Left ventricle myocardium inferior (tissue), 1 donor: ENCODE results near the gene FIGN. TPM values are rescaled to one million over a fixed set of nuclear protein-coding genes. Genes with fewer than 3 reads are reported as not detected.

Experiments used
- DNase-seq: peaks from one replicate; pipeline ENCODE4 v3.0.0-alpha.2; 2020
- H3K27ac ChIP-seq: fragments of 200-600 bp; replicated peaks from 2 replicates; pipeline ENCODE4 v1.8.0; 2021
- H3K27me3 ChIP-seq: fragments of 200-600 bp; 2 replicates; pipeline ENCODE4 v1.8.0; 2021; ENCODE audit warnings: low read depth
- H3K36me3 ChIP-seq: fragments of 200-600 bp; 2 replicates; pipeline ENCODE4 v1.8.0; 2021
- H3K4me1 ChIP-seq: fragments of 200-600 bp; 2 replicates; pipeline ENCODE4 v1.8.0; 2021
- H3K4me3 ChIP-seq: fragments of 200-600 bp; 2 replicates; pipeline ENCODE4 v1.8.0; 2021; ENCODE audit warnings: mild to moderate bottlenecking, moderate library complexity
- H3K9me3 ChIP-seq: fragments of 200-600 bp; replicated peaks from 2 replicates; pipeline ENCODE4 v1.8.0; 2021
- CTCF ChIP-seq: fragments of 200-600 bp; IDR thresholded peaks from 2 replicates; pipeline ENCODE4 v1.8.0; 2021; ENCODE audit warnings: antibody characterized with exemption, mild to moderate bottlenecking, borderline replicate concordance
- intact Hi-C: fragments of 100-400 bp; cut with micrococcal nuclease; formaldehyde crosslinking; loops from one replicate; pipeline ENCODE4 v1.11.0; 2022
- total RNA-seq: library from RNA; stranded (reverse); fragmentation: NEBNext Ultra II Directional; extraction: Animal tissue kit (Norgen Biotek cat#: 25700); gene quantifications from one replicate; pipeline ENCODE4 v1.2.1, GENCODE V29; 2021
- donor health status: DM: no; HTN: yes; CAD: no; lungs with severe emphysema.

The FIGN gene
- total RNA-seq, 1 donor from 2014 or later, result 12.9 TPM

DNA sequence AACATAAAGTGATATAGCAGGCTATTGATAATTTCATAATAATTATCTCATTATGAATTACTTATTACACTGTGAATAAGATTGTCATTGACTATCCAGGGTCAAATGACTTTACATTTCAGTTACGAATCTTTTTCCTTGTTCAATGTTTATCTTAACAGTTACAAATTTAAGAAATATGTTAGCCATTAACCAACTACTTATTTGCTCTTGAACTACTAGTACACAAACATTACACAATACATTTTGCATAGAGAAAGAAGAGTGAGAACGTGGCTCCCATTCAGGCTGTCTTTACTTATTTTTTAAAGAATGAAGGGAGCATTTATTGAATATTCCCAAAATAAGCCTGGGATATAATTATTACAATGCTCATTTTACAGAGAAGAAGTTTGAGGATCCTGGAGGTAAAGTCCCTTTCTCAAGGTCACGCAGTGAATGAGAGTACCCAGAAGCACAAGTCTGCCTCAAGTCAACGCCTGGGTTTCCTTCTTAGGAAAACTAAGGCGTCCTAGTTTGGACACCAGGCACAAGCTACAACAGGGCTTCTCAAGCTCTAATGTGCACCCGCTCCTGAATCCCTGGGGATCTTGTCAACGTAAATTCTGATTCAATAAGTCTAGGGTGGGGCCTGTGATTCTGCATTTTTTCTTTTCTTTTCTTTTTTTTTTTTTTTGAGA lies 164.2 kb downstream of the FIGN start:
- Histone ChIP-seq H3K4me1 (no peaks in the 10 kb centered on the region), H3K4me3 (no peak overlapping the region), H3K9me3 (peaks cover 6% of the 10 kb centered on the region), H3K36me3 (no peaks in the 10 kb centered on the region), H3K27me3 (no peaks in the 10 kb centered on the region), H3K27ac (no peak overlapping the region)
- TF ChIP-seq CTCF, result no peak
- no peak for DNase-seq
- intact Hi-C loops, result no loop called here

GRCh38 chr2:163570391-163570790 lies 165.4 kb downstream of the FIGN start:
- Histone ChIP-seq H3K36me3 (no peaks in the 10 kb centered on the region), H3K4me3 (no peak overlapping the region), H3K27ac (no peak overlapping the region), H3K9me3 (peaks cover 6% of the 10 kb centered on the region), H3K27me3 (no peaks in the 10 kb centered on the region), H3K4me1 (no peaks in the 10 kb centered on the region)
- TF ChIP-seq CTCF, result no peak
- intact Hi-C loops, result no loop called here
- no peak for DNase-seq

GRCh38 chr2:163565192-163565591 lies 170.6 kb downstream of the FIGN start:
- no peaks in the 10 kb centered on the region for H3K4me1 ChIP-seq
- DNase-seq, result no peak
- no peak overlapping the region for H3K4me3 ChIP-seq
- H3K27me3 ChIP-seq, result no peaks in the 10 kb centered on the region
- TF ChIP-seq CTCF, result peak; percentile 9
- H3K9me3 ChIP-seq, result no peaks in the 10 kb centered on the region
- H3K36me3 ChIP-seq, result no peaks in the 10 kb centered on the region
- no peak overlapping the region for H3K27ac ChIP-seq
- intact Hi-C loops, result no loop called here

DNA sequence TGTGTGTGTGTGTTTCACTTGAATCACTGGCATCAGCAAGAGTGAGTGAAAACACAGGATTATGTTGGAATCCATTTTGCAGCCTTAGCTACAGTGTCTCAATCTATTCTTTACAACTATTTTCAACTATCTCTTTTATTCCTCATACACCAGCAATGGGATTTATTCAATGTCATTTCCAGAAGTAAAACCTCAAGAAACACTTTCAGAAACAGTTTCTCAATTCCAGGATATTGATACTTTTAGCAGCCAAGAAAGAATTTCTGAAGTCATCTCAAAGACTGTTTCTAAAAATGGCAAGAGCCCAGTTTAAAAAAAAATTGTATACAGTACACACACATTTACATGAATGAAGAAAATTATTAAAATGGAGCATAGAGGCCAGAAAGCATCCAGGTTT lies 171.6 kb downstream of the FIGN start:
- Histone ChIP-seq H3K27ac (no peak overlapping the region), H3K27me3 (no peaks in the 10 kb centered on the region), H3K36me3 (no peaks in the 10 kb centered on the region), H3K4me3 (no peak overlapping the region), H3K4me1 (no peaks in the 10 kb centered on the region), H3K9me3 (no peaks in the 10 kb centered on the region)
- no peak for TF ChIP-seq CTCF
- intact Hi-C loops, result no loop called here
- no peak for DNase-seq

DNA sequence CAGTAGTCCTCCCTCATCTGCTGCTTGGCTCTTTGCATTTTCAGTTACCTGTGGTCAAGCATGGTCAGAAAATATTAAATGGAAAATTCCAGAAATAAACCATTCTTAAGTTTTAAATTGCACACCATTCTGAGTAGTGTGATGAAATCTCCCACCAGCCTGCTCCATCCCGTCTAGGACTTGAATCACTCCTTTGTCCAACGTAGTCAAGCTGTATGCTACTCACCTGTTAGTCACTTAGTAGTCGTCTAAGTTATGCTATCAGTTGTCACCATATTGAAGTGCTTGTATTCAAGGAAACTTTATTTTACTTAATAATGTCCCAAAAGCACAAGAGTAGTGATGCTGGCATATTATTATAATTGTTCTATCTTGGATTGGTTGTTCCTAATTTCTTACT lies 172.5 kb downstream of the FIGN start:
- no peaks in the 10 kb centered on the region for H3K27me3 ChIP-seq
- intact Hi-C loops, result no loop called here
- H3K36me3 ChIP-seq, result no peaks in the 10 kb centered on the region
- H3K9me3 ChIP-seq, result no peaks in the 10 kb centered on the region
- TF ChIP-seq CTCF, result no peak
- no peaks in the 10 kb centered on the region for H3K4me1 ChIP-seq
- no peak overlapping the region for H3K27ac ChIP-seq
- DNase-seq, result no peak
- H3K4me3 ChIP-seq, result no peak overlapping the region
